C1 segment of cervical spinal cord (tissue), 14 donors: ENCODE results near the gene HLA-DPA1.
A peak's percentile ranks its signal among the peaks of the same experiment; 100 is the strongest.
"Not testable (repeated sequence)": the region's sequence is repeated elsewhere in the genome, so short reads cannot be mapped to it uniquely, and the experiment has no call there.

Source experiments
- DNase-seq, 14 donors: peaks; one replicate each; lab custom pipeline; 2025; lab: John Stamatoyannopoulos, UW

HLA-DPA1 gene

GRCh38 chr6:33073431-33073871 lies at the start of gene HLA-DPA1:
HLA-DPA1 (minus strand) TSS chr6:33073649.
- peak in 4 of 14 donors; percentile 16 to 63 (median 34) for DNase-seq

GRCh38 chr6:33123181-33123580 lies 49.7 kb upstream of the HLA-DPA1 start:
- no peak for DNase-seq

- no peak for DNase-seq
These were observed 46.6 kb upstream of the HLA-DPA1 start for GRCh38 chr6:33120001-33120400.

GRCh38 chr6:33118525-33119123 lies 45.2 kb upstream of the HLA-DPA1 start:
- peak in 1 of 14 donors; percentile 54 for DNase-seq

GRCh38 chr6:33117811-33118277 lies 44.4 kb upstream of the HLA-DPA1 start:
- peak in 1 of 14 donors; percentile 32 for DNase-seq

GRCh38 chr6:33116841-33117711 lies 43.6 kb upstream of the HLA-DPA1 start:
- peak in 1 of 14 donors; percentile 49 for DNase-seq

GRCh38 chr6:33116417-33116816 lies 43.0 kb upstream of the HLA-DPA1 start:
- no peak for DNase-seq

GRCh38 chr6:33114406-33114805 lies 41.0 kb upstream of the HLA-DPA1 start:
- no peak for DNase-seq

GRCh38 chr6:33113755-33114154 lies 40.3 kb upstream of the HLA-DPA1 start:
- no peak for DNase-seq

GRCh38 chr6:33112148-33112547 lies 38.7 kb upstream of the HLA-DPA1 start:
- DNase-seq: peak in 3 of 14 donors; percentile 9 to 80 (median 18)

- peak in 1 of 14 donors; percentile 78 for DNase-seq
These were observed 34.9 kb upstream of the HLA-DPA1 start for GRCh38 chr6:33108307-33108706.

GRCh38 chr6:33107641-33108040 lies 34.2 kb upstream of the HLA-DPA1 start:
- DNase-seq: no peak

GRCh38 chr6:33105916-33106871 lies 32.7 kb upstream of the HLA-DPA1 start:
- peak in 1 of 14 donors; percentile 25 for DNase-seq

GRCh38 chr6:33105386-33105785 lies 31.9 kb upstream of the HLA-DPA1 start:
- DNase-seq: no peak

GRCh38 chr6:33104887-33105286 lies 31.4 kb upstream of the HLA-DPA1 start:
- no peak for DNase-seq

- DNase-seq: no peak
These were observed 30.3 kb upstream of the HLA-DPA1 start for GRCh38 chr6:33103776-33104175.

- not testable (repeated sequence) for DNase-seq
These were observed 27.8 kb upstream of the HLA-DPA1 start for GRCh38 chr6:33101121-33101737.

GRCh38 chr6:33095681-33096080 lies 22.2 kb upstream of the HLA-DPA1 start:
- DNase-seq: no peak

GRCh38 chr6:33093855-33094254 lies 20.4 kb upstream of the HLA-DPA1 start:
- DNase-seq: no peak

- no peak for DNase-seq
These were observed 18.9 kb upstream of the HLA-DPA1 start for GRCh38 chr6:33092385-33092784.

GRCh38 chr6:33091957-33092356 lies 18.5 kb upstream of the HLA-DPA1 start:
- no peak for DNase-seq
